ENCODE measurements around the gene KRABD2.

KRABD2 gene

GRCh38 chr17:8360751-8361150 is 15.8 kb downstream of the KRABD2 start:
- no peak overlapping the region for H3K4me3 ChIP-seq
- no peak overlapping the region for H3K27ac ChIP-seq
- peaks cover 5% of the 10 kb centered on the region for H3K4me1 ChIP-seq (ENCODE audit: insufficient read depth)
- no peaks in the 10 kb centered on the region for H3K27me3 ChIP-seq
- peak overlapping the region; percentile 2 for H3K4me2 ChIP-seq
- H3K79me2 ChIP-seq, result no peaks in the 10 kb centered on the region
- H3K36me3 ChIP-seq (replicated peaks; ENCODE audit: insufficient read depth, low read depth), result no peaks in the 10 kb centered on the region
- DNase-seq (ENCODE audit: low spot score), result no peak
- 61% methylated on average over 3 of the region's 3 CpGs for WGBS (ENCODE audit: low lambda C conversion rate, missing lambda C conversion rate)
- TF ChIP-seq EZH2 (IDR thresholded peaks at IDR 0.05; ENCODE audit: borderline replicate concordance), result no peak
- no peak for TF ChIP-seq CTCF (IDR thresholded peaks at IDR 0.05; ENCODE audit: poor library complexity)
- no peak for TF ChIP-seq EZH2phosphoT487 (IDR thresholded peaks at IDR 0.05; ENCODE audit: low read depth, severe bottlenecking, unreplicated experiment)
- H4K20me1 ChIP-seq (ENCODE audit: insufficient read depth, poor library complexity, severe bottlenecking), result no peaks in the 10 kb centered on the region
- no peaks in the 10 kb centered on the region for H3K9me3 ChIP-seq (ENCODE audit: low read depth)
- no peak overlapping the region for H2AFZ ChIP-seq
- no peaks in the 10 kb centered on the region for H3K9me2 ChIP-seq (replicated peaks; ENCODE audit: insufficient read depth)

GRCh38 chr17:8360260-8360659 is 16.2 kb downstream of the KRABD2 start:
- peak overlapping the region; percentile 2 for H3K4me2 ChIP-seq
- no peaks in the 10 kb centered on the region for H3K27me3 ChIP-seq
- no peak overlapping the region for H3K4me3 ChIP-seq
- H3K9me2 ChIP-seq (replicated peaks; ENCODE audit: insufficient read depth), result no peaks in the 10 kb centered on the region
- peaks cover 5% of the 10 kb centered on the region for H3K4me1 ChIP-seq (ENCODE audit: insufficient read depth)
- TF ChIP-seq EZH2 (IDR thresholded peaks at IDR 0.05; ENCODE audit: borderline replicate concordance) (no peak), EZH2phosphoT487 (IDR thresholded peaks at IDR 0.05; ENCODE audit: low read depth, severe bottlenecking, unreplicated experiment) (no peak), CTCF (IDR thresholded peaks at IDR 0.05; ENCODE audit: poor library complexity) (no peak)
- H2AFZ ChIP-seq, result no peak overlapping the region
- no peaks in the 10 kb centered on the region for H3K79me2 ChIP-seq
- H3K9me3 ChIP-seq (ENCODE audit: low read depth), result no peaks in the 10 kb centered on the region
- no peaks in the 10 kb centered on the region for H4K20me1 ChIP-seq (ENCODE audit: insufficient read depth, poor library complexity, severe bottlenecking)
- DNase-seq (ENCODE audit: low spot score), result no peak
- WGBS (ENCODE audit: low lambda C conversion rate, missing lambda C conversion rate), result 35% methylated on average over 3 of the region's 3 CpGs
- no peaks in the 10 kb centered on the region for H3K36me3 ChIP-seq (replicated peaks; ENCODE audit: insufficient read depth, low read depth)
- H3K27ac ChIP-seq, result no peak overlapping the region

GRCh38 chr17:8359769-8360168 is 16.7 kb downstream of the KRABD2 start:
- H3K4me2 ChIP-seq, result peak overlapping the region; percentile 2
- H3K27me3 ChIP-seq, result no peaks in the 10 kb centered on the region
- peaks cover 5% of the 10 kb centered on the region for H3K4me1 ChIP-seq (ENCODE audit: insufficient read depth)
- no peaks in the 10 kb centered on the region for H3K9me2 ChIP-seq (replicated peaks; ENCODE audit: insufficient read depth)
- no peaks in the 10 kb centered on the region for H4K20me1 ChIP-seq (ENCODE audit: insufficient read depth, poor library complexity, severe bottlenecking)
- no peaks in the 10 kb centered on the region for H3K36me3 ChIP-seq (replicated peaks; ENCODE audit: insufficient read depth, low read depth)
- no peaks in the 10 kb centered on the region for H3K9me3 ChIP-seq (ENCODE audit: low read depth)
- H3K27ac ChIP-seq, result no peak overlapping the region
- H2AFZ ChIP-seq, result no peak overlapping the region
- H3K79me2 ChIP-seq, result no peaks in the 10 kb centered on the region
- H3K4me3 ChIP-seq, result no peak overlapping the region
- WGBS (ENCODE audit: low lambda C conversion rate, missing lambda C conversion rate), result 78% methylated on average over 5 of the region's 5 CpGs
- TF ChIP-seq EZH2 (IDR thresholded peaks at IDR 0.05; ENCODE audit: borderline replicate concordance) (no peak), EZH2phosphoT487 (IDR thresholded peaks at IDR 0.05; ENCODE audit: low read depth, severe bottlenecking, unreplicated experiment) (no peak), CTCF (IDR thresholded peaks at IDR 0.05; ENCODE audit: poor library complexity) (no peak)
- no peak for DNase-seq (ENCODE audit: low spot score)

GRCh38 chr17:8357910-8358309 is 18.6 kb downstream of the KRABD2 start:
- no peak overlapping the region for H2AFZ ChIP-seq
- H3K27ac ChIP-seq, result no peak overlapping the region
- no peaks in the 10 kb centered on the region for H3K9me3 ChIP-seq (ENCODE audit: low read depth)
- H3K36me3 ChIP-seq (replicated peaks; ENCODE audit: insufficient read depth, low read depth), result no peaks in the 10 kb centered on the region
- TF ChIP-seq CTCF (IDR thresholded peaks at IDR 0.05; ENCODE audit: poor library complexity) (no peak), EZH2phosphoT487 (IDR thresholded peaks at IDR 0.05; ENCODE audit: low read depth, severe bottlenecking, unreplicated experiment) (no peak), EZH2 (IDR thresholded peaks at IDR 0.05; ENCODE audit: borderline replicate concordance) (no peak)
- H3K4me2 ChIP-seq, result no peak overlapping the region
- no peaks in the 10 kb centered on the region for H3K9me2 ChIP-seq (replicated peaks; ENCODE audit: insufficient read depth)
- no peaks in the 10 kb centered on the region for H3K79me2 ChIP-seq
- WGBS (ENCODE audit: low lambda C conversion rate, missing lambda C conversion rate), result 87% methylated on average over 3 of the region's 3 CpGs
- H3K27me3 ChIP-seq, result no peaks in the 10 kb centered on the region
- H4K20me1 ChIP-seq (ENCODE audit: insufficient read depth, poor library complexity, severe bottlenecking), result no peaks in the 10 kb centered on the region
- DNase-seq (ENCODE audit: low spot score), result no peak
- H3K4me1 ChIP-seq (ENCODE audit: insufficient read depth), result peaks cover 5% of the 10 kb centered on the region
- no peak overlapping the region for H3K4me3 ChIP-seq
